Naive B cell (primary cell): ENCODE measurements around the gene HMGCL. TPM values are rescaled to one million over a fixed set of nuclear protein-coding genes. Genes with fewer than 3 reads are reported as not detected.
"Not testable (repeated sequence)": the region's sequence is repeated elsewhere in the genome, so short reads cannot be mapped to it uniquely, and the experiment has no call there.

Experiments
- ATAC-seq, 2 donors: fragments of 150-1000 bp; cut with Tn5 transposase; 2 replicates each; pipeline ENCODE4 v1.10.0; 2021; ENCODE audit warnings: low read depth in 2 of 2, mild to moderate bottlenecking in 2 of 2, moderate library complexity in 2 of 2
- DNase-seq: peaks from one replicate; pipeline ENCODE4 v3.0.0; 2022
- H3K27ac Mint-ChIP-seq, 6 donors: one replicate each; pipeline ENCODE4 v1.8.0; 2020 to 2022; ENCODE audit warnings: mild to moderate bottlenecking in 6 of 6, mixed read lengths in 6 of 6, moderate library complexity in 5 of 6, inconsistent platforms in 2 of 6
- H3K27me3 Mint-ChIP-seq, 3 donors: one replicate each; pipeline ENCODE4 v1.8.0; 2021 to 2022; ENCODE audit warnings: mixed read lengths in 3 of 3, mild to moderate bottlenecking in 1 of 3
- H3K36me3 Mint-ChIP-seq, 2 donors: one replicate each; pipeline ENCODE4 v1.8.0; 2020 to 2022; ENCODE audit warnings: mixed read lengths in 2 of 2, inconsistent platforms in 1 of 2, mild to moderate bottlenecking in 1 of 2
- H3K4me1 Mint-ChIP-seq, 3 donors: one replicate each; pipeline ENCODE4 v1.8.0; 2020 to 2022; ENCODE audit warnings: mixed read lengths in 3 of 3, inconsistent platforms in 1 of 3, mild to moderate bottlenecking in 1 of 3, moderate library complexity in 1 of 3
- H3K4me3 Mint-ChIP-seq, 8 donors: one replicate each; pipeline ENCODE4 v1.8.0; 2020 to 2022; ENCODE audit warnings: mild to moderate bottlenecking in 8 of 8, mixed read lengths in 8 of 8, moderate library complexity in 8 of 8, inconsistent platforms in 2 of 8
- H3K9me3 Mint-ChIP-seq, 7 donors: one replicate each; pipeline ENCODE4 v1.8.0; 2020 to 2022; ENCODE audit warnings: mixed read lengths in 7 of 7, mild to moderate bottlenecking in 5 of 7, inconsistent platforms in 2 of 7, moderate library complexity in 1 of 7
- polyA plus RNA-seq, 6 donors: library from polyadenylated mRNA; unstranded; fragments of 300-500 nt; fragmentation: Illumina TruSeq; gene quantifications; one replicate each; pipeline ENCODE4 v1.2.3, GENCODE V29; 2021; ENCODE audit warnings: low read depth in 6 of 6

HMGCL gene
- polyA plus RNA-seq, result 10 to 100 TPM; 16.0 to 42.2 (median 27.7) TPM

- ATAC-seq (peak; percentile 96 to 98), DNase-seq (peak; percentile 85)
- peak within 1 kb of the TSS; percentile 91 to 99 (median 96) for H3K4me3 Mint-ChIP-seq
- H3K27ac Mint-ChIP-seq, result peak within 1 kb of the TSS; percentile 95 to 99 (median 97)
- peaks cover 15 to 34% (median 24%) of the 10 kb centered on the region in 3 donors for H3K4me1 Mint-ChIP-seq
- no peaks in the 10 kb centered on the region for H3K36me3 Mint-ChIP-seq
- H3K27me3 Mint-ChIP-seq, result no peaks in the 10 kb centered on the region
- no peaks in the 10 kb centered on the region for H3K9me3 Mint-ChIP-seq
Measured at GRCh38 chr1:23825076-23825761, at the start of gene HMGCL. Gene HMGCL, minus strand, starts transcription at chr1:23825429. Its CDS starts 14 bp downstream, at chr1:23825415.

GRCh38 chr1:23872421-23872820 is 47.2 kb upstream of the HMGCL start:
- ATAC-seq (no peak), DNase-seq (no peak)
- Mint-ChIP-seq H3K27ac (peak overlapping the region in 1 of 6 donors; percentile 69), H3K4me3 (no peak overlapping the region), H3K9me3 (peaks cover 0 to 10% (median 4%) of the 10 kb centered on the region in 7 donors), H3K4me1 (peaks cover 35 to 44% (median 43%) of the 10 kb centered on the region in 3 donors), H3K27me3 (no peaks in the 10 kb centered on the region), H3K36me3 (peaks cover 10 to 28% of the 10 kb centered on the region in 2 donors)

- Mint-ChIP-seq H3K27ac (peak overlapping the region in 3 of 6 donors; percentile 40 to 89 (median 87)), H3K9me3 (no peaks in the 10 kb centered on the region), H3K4me1 (peaks cover 33 to 44% (median 39%) of the 10 kb centered on the region in 3 donors), H3K4me3 (peak overlapping the region; percentile 66 to 94 (median 91)), H3K27me3 (no peaks in the 10 kb centered on the region), H3K36me3 (peaks cover 0 to 1% of the 10 kb centered on the region in 2 donors)
- ATAC-seq (no peak), DNase-seq (no peak)
Measured at GRCh38 chr1:23869051-23869450, 43.8 kb upstream of the HMGCL start.

GRCh38 chr1:23868557-23869016 is 43.4 kb upstream of the HMGCL start:
- Mint-ChIP-seq H3K27me3 (no peaks in the 10 kb centered on the region), H3K9me3 (no peaks in the 10 kb centered on the region)
- ATAC-seq, result peak in 1 of 2 donors; percentile 1

GRCh38 chr1:23867895-23868556 is 42.8 kb upstream of the HMGCL start, which contains the start of gene FUCA1:
Gene FUCA1, minus strand, starts transcription at chr1:23868290. Its CDS starts 4 bp downstream, at chr1:23868286.
- DNase-seq (peak; percentile 96), ATAC-seq (peak; percentile 99)
- H3K4me1 Mint-ChIP-seq, result peaks cover 28 to 35% (median 31%) of the 10 kb centered on the region in 3 donors
- peak within 1 kb of the TSS; percentile 78 to 96 (median 88) for H3K27ac Mint-ChIP-seq
- no peaks in the 10 kb centered on the region for H3K9me3 Mint-ChIP-seq
- peak within 1 kb of the TSS; percentile 80 to 95 (median 92) for H3K4me3 Mint-ChIP-seq
- no peaks in the 10 kb centered on the region for H3K36me3 Mint-ChIP-seq
- H3K27me3 Mint-ChIP-seq, result no peaks in the 10 kb centered on the region

More at GRCh38 chr1:23868557-23869016, 43.4 kb upstream of the HMGCL start:
- peaks cover 28 to 39% (median 35%) of the 10 kb centered on the region in 3 donors for H3K4me1 Mint-ChIP-seq
- no peak for DNase-seq
- peak overlapping the region; percentile 66 to 96 (median 88) for H3K27ac Mint-ChIP-seq
- peak overlapping the region; percentile 80 to 95 (median 92) for H3K4me3 Mint-ChIP-seq
- no peaks in the 10 kb centered on the region for H3K36me3 Mint-ChIP-seq

- ATAC-seq, result no peak
- H3K4me1 Mint-ChIP-seq, result peaks cover 27 to 31% (median 31%) of the 10 kb centered on the region in 3 donors
- no peaks in the 10 kb centered on the region for H3K9me3 Mint-ChIP-seq
- no peaks in the 10 kb centered on the region for H3K27me3 Mint-ChIP-seq
- peak overlapping the region in 5 of 6 donors; percentile 78 to 89 (median 86) for H3K27ac Mint-ChIP-seq
- H3K36me3 Mint-ChIP-seq, result no peaks in the 10 kb centered on the region
- peak overlapping the region; percentile 80 to 95 (median 92) for H3K4me3 Mint-ChIP-seq
- peak; percentile 11 for DNase-seq
Measured at GRCh38 chr1:23867542-23867894, 42.3 kb upstream of the HMGCL start.

GRCh38 chr1:23865543-23865930 is 40.3 kb upstream of the HMGCL start:
- no peak for DNase-seq
- no peaks in the 10 kb centered on the region for H3K27me3 Mint-ChIP-seq
- H3K36me3 Mint-ChIP-seq, result no peaks in the 10 kb centered on the region
- H3K27ac Mint-ChIP-seq, result peak overlapping the region in 1 of 6 donors; percentile 11
- H3K4me1 Mint-ChIP-seq, result peaks cover 23 to 31% (median 29%) of the 10 kb centered on the region in 3 donors
- H3K9me3 Mint-ChIP-seq, result no peaks in the 10 kb centered on the region
- peak overlapping the region in 2 of 8 donors; percentile 35 to 87 for H3K4me3 Mint-ChIP-seq
- ATAC-seq, result no peak

- H3K9me3 Mint-ChIP-seq, result no peaks in the 10 kb centered on the region
- H3K36me3 Mint-ChIP-seq, result no peaks in the 10 kb centered on the region
- H3K27ac Mint-ChIP-seq, result peak overlapping the region in 2 of 6 donors; percentile 11 to 26
- ATAC-seq (no peak), DNase-seq (no peak)
- H3K4me3 Mint-ChIP-seq, result peak overlapping the region in 1 of 8 donors; percentile 6
- H3K27me3 Mint-ChIP-seq, result no peaks in the 10 kb centered on the region
- peaks cover 23 to 31% (median 29%) of the 10 kb centered on the region in 3 donors for H3K4me1 Mint-ChIP-seq
Measured at GRCh38 chr1:23864801-23865542, 39.7 kb upstream of the HMGCL start.

GRCh38 chr1:23862640-23863039 is 37.4 kb upstream of the HMGCL start:
- H3K36me3 Mint-ChIP-seq, result no peaks in the 10 kb centered on the region
- H3K27ac Mint-ChIP-seq, result no peak overlapping the region
- peaks cover 11 to 17% (median 16%) of the 10 kb centered on the region in 3 donors for H3K4me1 Mint-ChIP-seq
- H3K9me3 Mint-ChIP-seq, result no peaks in the 10 kb centered on the region
- DNase-seq (no peak), ATAC-seq (no peak)
- no peaks in the 10 kb centered on the region for H3K27me3 Mint-ChIP-seq
- H3K4me3 Mint-ChIP-seq, result no peak overlapping the region

- ATAC-seq (no peak), DNase-seq (no peak)
- Mint-ChIP-seq H3K9me3 (no peaks in the 10 kb centered on the region), H3K36me3 (peaks cover 7 to 21% of the 10 kb centered on the region in 2 donors), H3K27me3 (no peaks in the 10 kb centered on the region), H3K4me3 (no peak overlapping the region), H3K27ac (peak overlapping the region in 2 of 6 donors; percentile 47 to 50), H3K4me1 (peaks cover 0 to 3% (median 0%) of the 10 kb centered on the region in 3 donors)
Measured at GRCh38 chr1:23854568-23854967, 29.3 kb upstream of the HMGCL start.

- not testable (repeated sequence) for H3K27me3 Mint-ChIP-seq, DNase-seq, ATAC-seq, H3K4me3 Mint-ChIP-seq, H3K27ac Mint-ChIP-seq, H3K4me1 Mint-ChIP-seq, H3K9me3 Mint-ChIP-seq
- peaks cover 12 to 27% of the 10 kb centered on the region in 2 donors for H3K36me3 Mint-ChIP-seq
Measured at GRCh38 chr1:23853124-23853523, 27.9 kb upstream of the HMGCL start.

GRCh38 chr1:23851406-23851805 is 26.2 kb upstream of the HMGCL start:
- not testable (repeated sequence) for H3K9me3 Mint-ChIP-seq, H3K4me1 Mint-ChIP-seq, DNase-seq, H3K27me3 Mint-ChIP-seq, ATAC-seq
- peaks cover 22 to 35% of the 10 kb centered on the region in 2 donors for H3K36me3 Mint-ChIP-seq
- H3K4me3 Mint-ChIP-seq, result peak overlapping the region in 1 of 8 donors; percentile 47
- peak overlapping the region in 1 of 6 donors; percentile 44 for H3K27ac Mint-ChIP-seq
